Suppressor macrophage (primary cell): ENCODE data around the gene TRIM65.
"Not testable (repeated sequence)": the region's sequence is repeated elsewhere in the genome, so short reads cannot be mapped to it uniquely, and the experiment has no call there.

ENCODE experiments used
- DNase-seq, 4 experiments: peaks; one replicate each; pipeline ENCODE4 v3.0.0-alpha.2; 2020 to 2022

TRIM65 gene

GRCh38 chr17:75895370-75896155, 1.2 kb downstream of the TRIM65 start:
- DNase-seq: peak; percentile 70 to 82 (median 80)

GRCh38 chr17:75894049-75894733, 2.6 kb downstream of the TRIM65 start:
- no peak for DNase-seq

- DNase-seq: no peak
Observed at GRCh38 chr17:75893305-75894048, 3.3 kb downstream of the TRIM65 start.

DNA sequence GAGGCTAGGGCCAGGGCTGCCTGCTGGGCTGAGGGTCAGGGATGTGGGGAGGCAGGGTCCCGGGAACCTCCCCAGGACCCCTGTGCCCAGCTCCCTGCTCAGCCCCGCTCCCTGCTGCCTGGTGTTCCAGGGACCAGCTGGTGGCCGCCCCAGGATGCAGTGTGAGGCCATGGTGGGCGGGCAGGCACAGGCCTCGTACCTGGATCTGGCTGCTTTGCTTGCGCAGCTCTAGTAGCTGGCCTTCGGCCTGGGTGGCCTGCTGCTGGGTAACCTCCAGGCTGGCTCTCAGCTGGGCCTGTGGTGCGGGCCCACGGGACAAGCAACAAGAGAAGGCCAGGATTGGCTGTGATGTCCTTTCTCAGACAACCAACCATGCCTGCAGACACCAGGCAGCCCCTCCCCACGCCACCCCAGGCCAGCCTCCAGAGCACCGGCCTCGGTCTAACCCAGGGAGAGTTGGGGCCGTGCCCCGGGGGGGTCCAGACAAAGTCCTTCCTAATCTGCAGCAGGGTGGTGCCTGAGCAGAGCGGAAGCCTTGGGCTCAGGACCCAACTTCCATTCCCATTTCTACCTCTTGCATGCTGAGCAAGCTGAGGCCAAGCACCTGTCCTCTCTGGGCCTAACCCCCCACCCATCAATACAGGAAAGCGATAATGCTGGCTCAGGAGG, 4.1 kb downstream of the TRIM65 start:
- DNase-seq: no peak

- DNase-seq: no peak
Observed at GRCh38 chr17:75891605-75892555, 4.9 kb downstream of the TRIM65 start.

GRCh38 chr17:75891022-75891604, 5.6 kb downstream of the TRIM65 start:
- no peak for DNase-seq

DNA sequence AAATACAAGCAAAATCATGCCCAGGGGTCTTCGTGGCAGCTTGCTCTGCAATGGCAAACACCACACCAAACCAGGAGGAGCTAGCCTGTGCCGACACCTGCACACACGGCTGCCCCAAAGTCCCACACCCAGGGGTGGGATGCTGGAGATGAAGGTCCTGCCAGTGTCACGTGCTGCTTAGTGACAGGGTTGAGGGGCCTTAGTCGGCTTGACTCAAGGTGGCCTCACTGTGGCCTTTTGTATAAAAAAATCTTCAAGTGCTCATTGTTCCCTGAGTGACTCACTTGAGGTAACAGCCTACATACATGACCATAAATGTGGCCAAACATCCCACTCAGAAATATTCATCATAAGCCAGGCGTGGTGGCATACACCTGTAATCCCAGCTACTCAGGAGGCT, 7.3 kb downstream of the TRIM65 start:
- no peak for DNase-seq

DNA sequence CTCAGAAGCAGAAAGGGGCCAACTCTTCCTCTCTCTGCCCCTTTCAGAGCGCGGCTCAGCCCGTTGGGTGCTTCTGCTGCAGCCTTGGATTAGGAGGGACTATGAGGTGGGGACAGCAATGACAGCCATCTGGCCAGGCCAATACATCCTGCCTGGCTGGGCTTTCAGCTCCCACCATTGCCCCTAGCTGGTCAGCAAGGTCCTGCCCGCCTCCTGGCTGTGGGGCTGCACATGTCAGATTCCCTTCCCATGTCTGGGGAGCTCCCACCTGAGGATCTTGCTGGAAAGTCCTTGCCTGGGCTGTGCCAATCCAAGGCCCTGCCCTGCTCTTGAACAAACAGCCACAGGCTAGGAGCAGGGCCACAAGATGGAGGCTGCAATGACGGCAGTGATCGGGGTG, 8.3 kb downstream of the TRIM65 start:
- no peak for DNase-seq

DNA sequence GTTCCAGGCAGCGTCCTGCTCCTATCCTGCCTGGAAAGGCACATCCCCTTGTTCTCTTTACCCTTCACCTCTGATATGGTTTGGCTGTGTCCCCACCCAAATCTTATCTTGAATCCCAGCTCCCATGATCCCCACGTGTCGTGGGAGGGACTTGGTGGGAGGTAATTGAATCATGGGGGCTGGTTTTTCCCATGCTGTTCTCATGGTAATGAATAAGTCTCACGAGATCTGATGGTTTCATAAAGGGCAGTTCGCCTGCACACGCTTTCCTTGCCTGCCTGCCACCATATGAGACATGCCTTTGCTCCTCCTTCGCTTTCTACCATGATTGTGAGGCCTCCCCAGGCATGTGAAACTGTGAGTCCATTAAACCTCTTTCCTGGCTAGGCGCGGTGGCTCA, 10.9 kb downstream of the TRIM65 start:
- not testable (repeated sequence) for DNase-seq

DNA sequence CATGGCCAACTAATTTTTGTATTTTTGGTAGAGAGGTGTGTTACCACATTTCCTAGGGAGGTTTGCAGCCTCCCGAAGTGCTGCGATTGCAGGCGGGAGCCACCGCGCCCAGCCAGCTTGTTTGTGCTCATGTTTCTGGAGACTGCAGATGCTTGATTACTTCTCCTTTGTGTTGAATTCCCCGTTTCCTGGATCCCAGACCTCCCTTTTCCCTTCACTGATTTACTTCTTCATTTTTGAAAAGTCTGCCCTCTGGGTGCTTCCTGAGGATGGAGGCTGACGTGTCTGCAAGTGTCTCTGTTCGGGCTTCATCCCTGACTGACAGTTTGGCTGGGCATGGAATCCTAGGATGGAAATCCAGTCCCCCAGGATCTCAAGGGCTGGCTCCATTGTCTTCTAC, 11.3 kb downstream of the TRIM65 start:
- DNase-seq: peak; percentile 34 to 72 (median 63)

GRCh38 chr17:75881678-75882454, 14.9 kb downstream of the TRIM65 start:
- no peak for DNase-seq

DNA sequence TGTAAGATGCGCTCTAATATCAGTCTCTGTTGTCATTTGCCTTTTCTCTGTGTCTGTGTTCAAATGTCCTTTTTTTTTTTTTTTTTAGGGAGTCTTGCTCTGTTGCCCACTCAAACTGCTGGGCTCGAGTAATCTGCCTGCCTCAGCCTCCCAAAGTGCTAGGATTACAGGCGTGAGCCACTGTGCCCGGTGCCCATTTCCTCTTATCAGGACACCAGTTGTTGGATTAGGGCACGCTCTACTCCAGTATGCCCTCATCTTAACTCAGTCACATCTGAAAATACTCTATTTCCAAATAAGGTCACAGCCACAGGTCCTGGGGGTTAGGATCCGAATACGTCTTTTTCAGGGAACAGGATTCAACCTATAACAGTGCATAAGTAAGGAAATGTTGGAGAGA, 16.5 kb downstream of the TRIM65 start:
- DNase-seq: no peak

GRCh38 chr17:75878174-75878998, 18.4 kb downstream of the TRIM65 start, which contains the start of gene TRIM47:
Gene TRIM47 (minus strand): TSS chr17:75878581. CDS start chr17:75878548, 33 bp downstream.
- peak; percentile 67 to 82 (median 74) for DNase-seq

- DNase-seq: peak; percentile 69 to 87 (median 77)
Observed at GRCh38 chr17:75877752-75878173, 19.0 kb downstream of the TRIM65 start.

DNA sequence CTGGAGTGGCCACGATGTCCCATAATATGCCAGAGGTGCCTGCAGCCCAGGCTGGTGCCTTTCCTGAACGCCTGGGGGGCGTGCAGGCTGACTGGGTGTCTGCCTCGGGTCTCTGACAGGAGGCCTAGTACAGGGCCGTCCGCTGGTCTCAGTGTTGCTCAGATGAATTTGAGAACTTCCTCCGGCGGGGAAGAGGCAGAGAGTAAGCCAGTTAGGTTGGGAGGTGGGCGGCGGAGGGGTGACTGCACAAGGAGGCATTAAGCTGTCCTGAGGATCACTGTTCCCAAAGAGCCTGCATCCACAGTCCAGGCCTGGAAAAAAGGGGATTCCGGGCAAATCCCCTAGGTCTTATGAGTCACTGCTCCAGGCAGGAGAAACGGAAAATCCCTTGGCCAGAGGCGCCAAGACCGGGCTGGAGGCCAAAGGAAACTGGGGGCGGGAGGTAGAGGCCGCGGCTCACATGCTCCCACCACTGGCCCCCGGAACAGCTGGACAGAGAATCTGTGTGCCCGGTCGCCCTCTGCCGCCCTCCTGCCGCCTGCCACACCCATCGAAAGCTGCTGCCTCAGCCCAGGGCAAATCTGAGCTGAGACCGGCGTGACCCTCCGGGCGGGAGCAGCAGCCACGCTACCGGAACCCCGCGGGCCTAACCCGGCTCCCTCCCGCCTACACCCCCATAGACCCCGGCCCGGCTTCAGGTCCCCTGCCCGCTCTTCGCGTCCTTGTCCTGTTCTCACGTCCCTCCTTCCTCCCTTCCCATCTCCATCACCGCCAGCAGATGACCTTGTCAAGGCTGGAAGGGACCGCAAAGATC, 19.6 kb downstream of the TRIM65 start:
- DNase-seq: peak; percentile 74 to 90 (median 82)

- DNase-seq: peak in 2 of 4 experiments; percentile 30 to 45
Observed at GRCh38 chr17:75876190-75876937, 20.4 kb downstream of the TRIM65 start.

DNA sequence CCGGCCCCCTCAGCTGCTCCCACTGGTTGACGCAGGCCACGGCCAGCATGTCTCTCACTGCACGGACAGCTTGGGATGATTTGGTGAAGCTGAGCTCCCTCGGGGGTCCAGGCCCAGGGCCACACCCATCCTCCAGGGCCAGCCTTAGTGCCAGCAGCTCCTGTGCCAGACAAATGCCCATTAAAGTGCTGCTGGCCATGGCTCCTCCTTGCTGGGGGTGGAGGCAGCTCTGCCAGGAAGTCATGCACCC, 20.9 kb downstream of the TRIM65 start:
- no peak for DNase-seq
